Thoracic aorta (tissue), 2 donors: ENCODE data around the gene RPL18A. TPM values are rescaled to one million over a fixed set of nuclear protein-coding genes. Genes with fewer than 3 reads are reported as not detected.

Experiments
- ATAC-seq: fragments of 150-250 bp; one replicate; pipeline ENCODE4 v1.8.0; 2017; ENCODE audit warnings: low read depth; ENCODE audit not compliant: insufficient number of reproducible peaks, low FRiP score
- DNase-seq: peaks from one replicate; pipeline ENCODE4 v3.0.0-alpha.2; 2020; ENCODE audit warnings: low spot score
- H3K27ac ChIP-seq, 2 donors: fragments of 200-600 bp; sonication (generic); 1 replicate in 1 of 2; 2 replicates in 1 of 2; pipeline ENCODE4 v1.5.1; 2016; ENCODE audit warnings: mild to moderate bottlenecking in 2 of 2, moderate library complexity in 2 of 2
- H3K27me3 ChIP-seq: fragments of 200-600 bp; sonication (generic); replicated peaks from 2 replicates; pipeline ENCODE4 v1.6.0; 2016; ENCODE audit warnings: mild to moderate bottlenecking; ENCODE audit not compliant: insufficient read depth
- H3K36me3 ChIP-seq: fragments of 200-600 bp; sonication (generic); one replicate; pipeline ENCODE4 v1.5.1; 2016
- H3K4me1 ChIP-seq, 2 donors: fragments of 200-600 bp; sonication (generic); 1 replicate in 1 of 2; 2 replicates in 1 of 2; pipeline versions ENCODE4 v1.5.1 to v1.6.0; 2016; ENCODE audit warnings: low read depth in 2 of 2, mild to moderate bottlenecking in 1 of 2; ENCODE audit not compliant: control insufficient read depth in 1 of 2
- H3K4me3 ChIP-seq: fragments of 200-600 bp; sonication (generic); 2 replicates; pipeline ENCODE4 v1.5.1; 2016; ENCODE audit warnings: mild to moderate bottlenecking
- H3K9me3 ChIP-seq: fragments of 200-600 bp; sonication (generic); 2 replicates; pipeline ENCODE4 v1.5.1; 2016
- total RNA-seq, 2 donors: library from RNA; depleted of rRNA; stranded (reverse); fragments of >200 nt; gene quantifications; one replicate each; pipeline versions ENCODE4 v1.1.0 to v1.2.3, GENCODE V29; 2016
- TF ChIP-seq, protein P1 (sequence below): fragments of 200-600 bp; sonication (generic); IDR thresholded peaks from one replicate; pipeline ENCODE4 v1.5.1; 2019; ENCODE audit warnings: antibody characterized with exemption

RPL18A gene
- total RNA-seq, 2 donors from 2014 or later = 718 to 766 TPM

GRCh38 chr19:17821190-17821589 is 38.5 kb upstream of the RPL18A start, which contains the start of gene INSL3:
Gene INSL3 (minus strand): TSS chr19:17821519. CDS start chr19:17821506, 13 bp downstream.
- H3K4me1 ChIP-seq = no peaks in the 10 kb centered on the region
- TF ChIP-seq, protein P1, sequence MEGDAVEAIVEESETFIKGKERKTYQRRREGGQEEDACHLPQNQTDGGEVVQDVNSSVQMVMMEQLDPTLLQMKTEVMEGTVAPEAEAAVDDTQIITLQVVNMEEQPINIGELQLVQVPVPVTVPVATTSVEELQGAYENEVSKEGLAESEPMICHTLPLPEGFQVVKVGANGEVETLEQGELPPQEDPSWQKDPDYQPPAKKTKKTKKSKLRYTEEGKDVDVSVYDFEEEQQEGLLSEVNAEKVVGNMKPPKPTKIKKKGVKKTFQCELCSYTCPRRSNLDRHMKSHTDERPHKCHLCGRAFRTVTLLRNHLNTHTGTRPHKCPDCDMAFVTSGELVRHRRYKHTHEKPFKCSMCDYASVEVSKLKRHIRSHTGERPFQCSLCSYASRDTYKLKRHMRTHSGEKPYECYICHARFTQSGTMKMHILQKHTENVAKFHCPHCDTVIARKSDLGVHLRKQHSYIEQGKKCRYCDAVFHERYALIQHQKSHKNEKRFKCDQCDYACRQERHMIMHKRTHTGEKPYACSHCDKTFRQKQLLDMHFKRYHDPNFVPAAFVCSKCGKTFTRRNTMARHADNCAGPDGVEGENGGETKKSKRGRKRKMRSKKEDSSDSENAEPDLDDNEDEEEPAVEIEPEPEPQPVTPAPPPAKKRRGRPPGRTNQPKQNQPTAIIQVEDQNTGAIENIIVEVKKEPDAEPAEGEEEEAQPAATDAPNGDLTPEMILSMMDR = no peak
- H3K4me3 ChIP-seq = no peak within 1 kb of the TSS
- DNase-seq (no peak), ATAC-seq (no peak)
- no peaks in the 10 kb centered on the region for H3K27me3 ChIP-seq
- no peak within 1 kb of the TSS for H3K27ac ChIP-seq
- no peaks in the 10 kb centered on the region for H3K36me3 ChIP-seq
- H3K9me3 ChIP-seq = no peaks in the 10 kb centered on the region

DNA sequence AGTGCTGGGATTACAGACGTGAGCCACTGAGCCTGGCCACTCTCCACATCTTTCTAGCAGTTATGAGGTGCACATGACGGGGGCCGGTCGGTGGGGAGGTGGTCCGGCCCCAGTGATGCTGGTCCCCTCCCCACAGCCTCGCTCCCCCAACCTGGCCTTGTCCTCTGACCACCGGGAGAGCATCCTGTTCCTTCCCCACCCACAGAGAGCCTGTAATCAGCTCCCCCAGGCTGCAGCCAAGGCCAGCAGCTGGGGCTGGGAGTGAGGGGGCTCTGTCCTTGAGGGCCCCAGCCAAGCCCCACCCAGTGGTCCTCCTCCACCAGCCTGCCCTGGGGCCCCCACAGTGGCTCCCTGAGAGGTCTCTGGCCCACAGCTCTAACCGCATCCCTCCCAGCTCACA is 35.4 kb upstream of the RPL18A start:
- ATAC-seq (no peak), DNase-seq (no peak)
- H3K36me3 ChIP-seq = no peaks in the 10 kb centered on the region
- no peaks in the 10 kb centered on the region for H3K4me1 ChIP-seq
- no peak overlapping the region for H3K27ac ChIP-seq
- H3K9me3 ChIP-seq = no peaks in the 10 kb centered on the region
- H3K27me3 ChIP-seq = no peaks in the 10 kb centered on the region
- TF ChIP-seq, protein P1 = no peak
- H3K4me3 ChIP-seq = no peak overlapping the region

DNA sequence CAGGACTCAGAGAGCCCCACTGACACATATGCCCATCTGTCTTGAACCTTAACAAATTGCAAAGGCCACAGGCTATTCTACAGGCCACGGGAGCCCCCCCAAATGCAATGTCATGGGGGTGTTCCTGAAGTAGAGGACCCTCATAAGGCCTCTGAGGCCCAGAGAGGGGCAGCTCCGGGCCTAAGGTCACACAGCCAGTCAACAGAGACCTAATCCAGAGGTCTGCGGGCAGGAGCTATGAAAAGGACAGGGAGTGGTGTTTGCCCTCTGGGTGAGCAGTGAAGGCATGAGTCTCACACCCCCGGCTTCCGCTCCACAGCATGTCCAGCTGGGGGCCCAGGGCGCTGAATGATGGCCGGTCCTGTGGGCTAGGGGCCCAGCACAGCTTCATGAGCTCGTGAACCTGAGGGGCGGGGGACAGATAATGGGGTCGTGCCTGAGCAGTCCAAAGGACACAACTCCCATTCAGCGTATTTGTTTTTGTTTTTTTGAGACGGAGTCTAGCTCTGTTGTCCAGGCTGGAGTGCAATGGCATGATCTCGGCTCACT is 33.1 kb upstream of the RPL18A start:
- DNase-seq (no peak), ATAC-seq (no peak)
- Histone ChIP-seq H3K27ac (no peak overlapping the region), H3K4me1 (no peaks in the 10 kb centered on the region), H3K36me3 (no peaks in the 10 kb centered on the region), H3K4me3 (no peak overlapping the region), H3K27me3 (no peaks in the 10 kb centered on the region), H3K9me3 (no peaks in the 10 kb centered on the region)
- TF ChIP-seq, protein P1 = no peak

DNA sequence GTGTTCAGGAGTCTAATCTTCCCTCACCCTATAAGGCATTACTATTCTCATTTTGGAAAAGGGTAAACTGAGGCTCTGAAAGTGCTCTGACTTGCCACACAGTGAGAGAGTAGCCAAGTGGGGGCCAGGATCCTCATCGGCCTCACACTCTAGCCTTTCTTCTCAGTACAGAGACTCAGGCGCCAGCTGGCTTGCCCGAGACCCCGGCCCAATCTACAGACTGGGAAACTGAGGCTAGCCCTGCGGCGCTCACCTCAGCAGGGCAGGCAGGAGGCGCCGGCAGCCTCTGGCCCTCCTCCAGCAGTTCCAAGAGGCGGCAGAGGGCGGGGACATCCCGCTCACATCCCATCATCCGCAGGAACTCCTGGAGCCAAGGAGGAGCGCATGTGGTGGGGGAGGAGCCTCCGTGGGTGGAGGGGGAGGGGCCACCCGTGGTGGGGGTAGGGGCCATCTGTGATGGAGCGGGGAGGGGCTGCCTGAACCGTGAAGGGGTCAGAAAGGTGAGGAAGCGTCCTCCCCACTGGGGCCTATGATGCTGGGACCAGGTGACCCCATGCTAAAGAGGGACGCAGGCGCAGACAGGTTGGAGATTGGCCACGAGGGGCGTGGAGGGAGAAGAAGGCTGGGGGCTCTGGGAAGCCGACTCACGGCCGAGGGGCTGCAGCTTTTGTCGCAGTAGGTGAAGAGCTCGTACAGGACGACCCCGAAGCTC is 29.7 kb upstream of the RPL18A start:
- TF ChIP-seq, protein P1 = no peak
- ATAC-seq (no peak), DNase-seq (no peak)
- Histone ChIP-seq H3K9me3 (no peaks in the 10 kb centered on the region), H3K27ac (no peak overlapping the region), H3K27me3 (no peaks in the 10 kb centered on the region), H3K36me3 (no peaks in the 10 kb centered on the region), H3K4me3 (no peak overlapping the region), H3K4me1 (no peaks in the 10 kb centered on the region)

GRCh38 chr19:17830567-17831418 is 28.9 kb upstream of the RPL18A start:
- Histone ChIP-seq H3K36me3 (no peaks in the 10 kb centered on the region), H3K4me3 (no peak overlapping the region), H3K9me3 (no peaks in the 10 kb centered on the region), H3K27ac (no peak overlapping the region), H3K4me1 (no peaks in the 10 kb centered on the region), H3K27me3 (no peaks in the 10 kb centered on the region)
- ATAC-seq = no peak
- no peak for DNase-seq
- TF ChIP-seq, protein P1 = no peak
